Fibroblast of villous mesenchyme (primary cell): ENCODE measurements around the gene WHAMM. TPM values are rescaled to one million over a fixed set of nuclear protein-coding genes. Genes with fewer than 3 reads are reported as not detected.
"Not testable (repeated sequence)": the region's sequence is repeated elsewhere in the genome, so short reads cannot be mapped to it uniquely, and the experiment has no call there.

Source experiments
- DNase-seq: peaks from one replicate; pipeline ENCODE4 v3.0.0-alpha.2; 2010; ENCODE audit warnings: low read depth
- H3K4me3 ChIP-seq: 2 replicates; pipeline ENCODE4 v1.5.1; 2011; ENCODE audit warnings: low read depth, mild to moderate bottlenecking, low read length
- CTCF ChIP-seq: IDR thresholded peaks from 2 replicates; pipeline ENCODE4 v1.5.1; 2012; ENCODE audit warnings: low read depth, mild to moderate bottlenecking, low read length; ENCODE audit not compliant: insufficient read depth
- total RNA-seq: library from RNA; depleted of rRNA; stranded (reverse); fragments of >200 nt; gene quantifications from 2 replicates; pipeline ENCODE4 v1.2.3, GENCODE V29; 2012

WHAMM gene
- total RNA-seq, 1 donor, result 7.8 TPM

GRCh38 chr15:82810061-82810889 is 847 bp downstream of the WHAMM start:
- H3K4me3 ChIP-seq, result peak overlapping the region; percentile 88
- peak; percentile 71 for DNase-seq
- no peak for TF ChIP-seq CTCF

GRCh38 chr15:82810890-82811426 is 1.5 kb downstream of the WHAMM start:
- TF ChIP-seq CTCF, result no peak

GRCh38 chr15:82812994-82813393 is 3.6 kb downstream of the WHAMM start:
- no peak for DNase-seq
- no peak for TF ChIP-seq CTCF
- H3K4me3 ChIP-seq, result no peak overlapping the region

More at GRCh38 chr15:82810890-82811426, 1.5 kb downstream of the WHAMM start:
- DNase-seq, result no peak
- H3K4me3 ChIP-seq, result peak overlapping the region; percentile 88

GRCh38 chr15:82820128-82820527 is 10.7 kb downstream of the WHAMM start:
- H3K4me3 ChIP-seq, result no peak overlapping the region
- no peak for TF ChIP-seq CTCF

GRCh38 chr15:82821396-82821795 is 12.0 kb downstream of the WHAMM start:
- not testable (repeated sequence) for DNase-seq, H3K4me3 ChIP-seq

More at GRCh38 chr15:82820128-82820527, 10.7 kb downstream of the WHAMM start:
- DNase-seq, result no peak

GRCh38 chr15:82821851-82822250 is 12.4 kb downstream of the WHAMM start:
- not testable (repeated sequence) for H3K4me3 ChIP-seq, DNase-seq

GRCh38 chr15:82823049-82823448 is 13.6 kb downstream of the WHAMM start:
- no peak for TF ChIP-seq CTCF
- no peak overlapping the region for H3K4me3 ChIP-seq
- no peak for DNase-seq

GRCh38 chr15:82828075-82828474 is 18.6 kb downstream of the WHAMM start:
- no peak for DNase-seq
- no peak overlapping the region for H3K4me3 ChIP-seq
- no peak for TF ChIP-seq CTCF
